CD14-positive monocyte (primary cell): Measurements from ENCODE around the gene GABBR2. TPM values are rescaled to one million over a fixed set of nuclear protein-coding genes. Genes with fewer than 3 reads are reported as not detected.

ENCODE experiments used
- DNase-seq, 3 donors: peaks; one replicate each; pipeline ENCODE4 v3.0.0-alpha.2; 2011 to 2022
- H2AFZ ChIP-seq: 2 replicates; pipeline ENCODE4 v1.6.0; 2012; ENCODE audit warnings: mild to moderate bottlenecking, low read depth, low read length, inconsistent platforms; ENCODE audit not compliant: insufficient read depth, poor library complexity, severe bottlenecking
- H3K27ac ChIP-seq, 2 donors: 1 replicate in 1 of 2; 2 replicates in 1 of 2; pipeline ENCODE4 v1.5.1; 2012 to 2013; ENCODE audit warnings: low read length in 2 of 2, control low read depth in 1 of 2, inconsistent platforms in 1 of 2, low read depth in 1 of 2, mild to moderate bottlenecking in 1 of 2
- H3K27me3 ChIP-seq, 2 donors: one replicate each; pipeline versions ENCODE4 v1.6.0 to v1.6.1; 2011 to 2013; ENCODE audit warnings: low read length in 2 of 2; ENCODE audit not compliant: control insufficient read depth in 2 of 2, insufficient read depth in 2 of 2
- H3K36me3 ChIP-seq, 2 donors: replicated peaks in 1 of 2; 1 replicate in 1 of 2; 2 replicates in 1 of 2; pipeline versions ENCODE4 v1.5.1 to v1.6.1; 2012 to 2013; ENCODE audit warnings: low read length in 2 of 2, control low read depth in 1 of 2, inconsistent platforms in 1 of 2, mild to moderate bottlenecking in 1 of 2; ENCODE audit not compliant: insufficient read depth in 2 of 2, control insufficient read depth in 1 of 2
- H3K4me1 ChIP-seq, 2 donors: 1 replicate in 1 of 2; 2 replicates in 1 of 2; pipeline versions ENCODE4 v1.5.1 to v1.6.1; 2012 to 2013; ENCODE audit warnings: low read length in 2 of 2, control low read depth in 1 of 2, inconsistent platforms in 1 of 2, mild to moderate bottlenecking in 1 of 2, moderate library complexity in 1 of 2; ENCODE audit not compliant: insufficient read depth in 2 of 2, control insufficient read depth in 1 of 2
- H3K4me2 ChIP-seq: replicated peaks from 2 replicates; pipeline ENCODE3; 2012; ENCODE audit warnings: low read length, moderate library complexity, mild to moderate bottlenecking; ENCODE audit not compliant: poor library complexity, severe bottlenecking; ENCODE audit errors: extremely low read depth
- H3K4me3 ChIP-seq, 3 experiments: fragments of 200-600 bp in 1 of 3; sonication (generic) in 1 of 3; replicated peaks in 1 of 3; 1 replicate in 2 of 3; 2 replicates in 1 of 3; pipeline ENCODE4 v1.5.1; 2011 to 2013; ENCODE audit warnings: low read length in 3 of 3, mild to moderate bottlenecking in 3 of 3, control low read depth in 2 of 3, low read depth in 2 of 3, inconsistent platforms in 1 of 3, moderate library complexity in 1 of 3
- H3K79me2 ChIP-seq: 2 replicates; pipeline ENCODE4 v1.6.0; 2012; ENCODE audit warnings: mild to moderate bottlenecking, control low read depth, inconsistent platforms, low read length, moderate library complexity; ENCODE audit not compliant: insufficient read depth
- H3K9ac ChIP-seq: 2 replicates; pipeline ENCODE4 v1.6.0; 2017; ENCODE audit warnings: low read length, mild to moderate bottlenecking; ENCODE audit not compliant: insufficient read depth, poor library complexity, severe bottlenecking
- H3K9me3 ChIP-seq, 2 donors: replicated peaks in 1 of 2; 1 replicate in 1 of 2; 2 replicates in 1 of 2; pipeline versions ENCODE4 v1.5.1 to v1.6.1; 2012 to 2013; ENCODE audit warnings: low read length in 2 of 2, control low read depth in 1 of 2; ENCODE audit not compliant: control insufficient read depth in 1 of 2, insufficient read depth in 1 of 2
- H4K20me1 ChIP-seq: 2 replicates; pipeline ENCODE4 v1.6.0; 2012; ENCODE audit warnings: mild to moderate bottlenecking, low read length, control low read depth, moderate library complexity; ENCODE audit not compliant: insufficient read depth
- H3K27ac Mint-ChIP-seq, 7 donors: one replicate each; pipeline ENCODE4 v1.8.0; 2020; ENCODE audit warnings: mild to moderate bottlenecking in 7 of 7, mixed read lengths in 7 of 7, moderate library complexity in 6 of 7, inconsistent platforms in 2 of 7
- H3K27me3 Mint-ChIP-seq, 3 donors: one replicate each; pipeline ENCODE4 v1.8.0; 2021 to 2022; ENCODE audit warnings: low read depth in 3 of 3, mild to moderate bottlenecking in 3 of 3, mixed read lengths in 3 of 3, moderate library complexity in 3 of 3, inconsistent platforms in 1 of 3
- H3K36me3 Mint-ChIP-seq, 2 donors: one replicate each; pipeline ENCODE4 v1.8.0; 2020; ENCODE audit warnings: mixed read lengths in 2 of 2, inconsistent platforms in 1 of 2, mild to moderate bottlenecking in 1 of 2
- H3K4me1 Mint-ChIP-seq: one replicate; pipeline ENCODE4 v1.8.0; 2020; ENCODE audit warnings: mild to moderate bottlenecking, mixed read lengths
- H3K4me3 Mint-ChIP-seq, 2 donors: one replicate each; pipeline ENCODE4 v1.8.0; 2020; ENCODE audit warnings: mild to moderate bottlenecking in 2 of 2, mixed read lengths in 2 of 2, moderate library complexity in 1 of 2
- H3K9me3 Mint-ChIP-seq, 7 donors: one replicate each; pipeline ENCODE4 v1.8.0; 2020 to 2022; ENCODE audit warnings: mixed read lengths in 7 of 7, mild to moderate bottlenecking in 6 of 7, moderate library complexity in 6 of 7, inconsistent platforms in 2 of 7
- CTCF ChIP-seq: fragments of 200-600 bp; IDR thresholded peaks from one replicate; pipeline ENCODE4 v1.8.0; 2022; ENCODE audit warnings: antibody characterized with exemption, mild to moderate bottlenecking
- WGBS: methylation state at CpG from one replicate; pipeline ENCODE4 v1.1.5; 2013; ENCODE audit warnings: missing lambda C conversion rate; ENCODE audit not compliant: insufficient coverage; 5-methylcytosine and 5-hydroxymethylcytosine counted together
- intact Hi-C, 2 donors: fragments of 100-400 bp; cut with micrococcal nuclease; formaldehyde crosslinking; loops; one replicate each; pipeline versions ENCODE4 v1.15.0 to v1.15.1; 2023
- polyA plus RNA-seq, 3 donors: library from polyadenylated mRNA; depleted of rRNA in 1 of 3; unstranded in 2 of 3; stranded (reverse) in 1 of 3; fragments of 300-500 nt in 2 of 3; fragments of >200 nt in 1 of 3; fragmentation: Illumina TruSeq in 2 of 3; gene quantifications; 1 replicate in 2 of 3; 2 replicates in 1 of 3; pipeline ENCODE4 v1.2.3, GENCODE V29; 2012 to 2021

Gene GABBR2
- polyA plus RNA-seq, 3 donors: not detected

- peaks cover 16 to 35% (median 24%) of the 10 kb centered on the region in 3 donors for H3K27me3 Mint-ChIP-seq
- H3K4me2 ChIP-seq: no peak overlapping the region
Observed at GRCh38 chr9:98584059-98584458, 124.7 kb downstream of the GABBR2 start.

GRCh38 chr9:98583417-98583816, 125.3 kb downstream of the GABBR2 start:
- Mint-ChIP-seq H3K27ac (no peak overlapping the region), H3K4me3 (no peak overlapping the region), H3K36me3 (no peaks in the 10 kb centered on the region), H3K4me1 (peaks cover 2% of the 10 kb centered on the region), H3K9me3 (peaks cover 0 to 1% (median 0%) of the 10 kb centered on the region in 7 donors), H3K27me3 (peaks cover 17 to 39% (median 24%) of the 10 kb centered on the region in 3 donors)
- H3K27ac ChIP-seq: no peak overlapping the region
- no peaks in the 10 kb centered on the region for H4K20me1 ChIP-seq
- H2AFZ ChIP-seq: no peak overlapping the region
- H3K79me2 ChIP-seq: no peaks in the 10 kb centered on the region
- no peak for DNase-seq
- 100% methylated on average over 1 of the region's 3 CpGs for WGBS
- H3K4me1 ChIP-seq: no peaks in the 10 kb centered on the region
- no peaks in the 10 kb centered on the region for H3K9me3 ChIP-seq
- no peak overlapping the region for H3K9ac ChIP-seq
- no peak overlapping the region for H3K4me3 ChIP-seq
- H3K4me2 ChIP-seq: no peak overlapping the region
- no peak for TF ChIP-seq CTCF
- intact Hi-C loops: no loop called here
- H3K36me3 ChIP-seq: no peaks in the 10 kb centered on the region
- peaks cover 25 to 28% of the 10 kb centered on the region in 2 donors for H3K27me3 ChIP-seq

More at GRCh38 chr9:98584059-98584458, 124.7 kb downstream of the GABBR2 start:
- no peak for DNase-seq
- WGBS: no CpG with 5 or more reads among the region's 1 CpG
- H3K27me3 ChIP-seq: peaks cover 23 to 28% of the 10 kb centered on the region in 2 donors
- H3K9me3 Mint-ChIP-seq: peaks cover 0 to 1% (median 0%) of the 10 kb centered on the region in 7 donors
- intact Hi-C loops: no loop called here
- H3K36me3 Mint-ChIP-seq: no peaks in the 10 kb centered on the region
- peaks cover 2% of the 10 kb centered on the region for H3K4me1 Mint-ChIP-seq
- H2AFZ ChIP-seq: no peak overlapping the region
- no peak overlapping the region for H3K27ac ChIP-seq
- no peaks in the 10 kb centered on the region for H3K4me1 ChIP-seq
- no peak overlapping the region for H3K27ac Mint-ChIP-seq
- no peaks in the 10 kb centered on the region for H4K20me1 ChIP-seq
- no peak overlapping the region for H3K4me3 ChIP-seq
- no peaks in the 10 kb centered on the region for H3K9me3 ChIP-seq
- H3K79me2 ChIP-seq: no peaks in the 10 kb centered on the region
- no peak overlapping the region for H3K9ac ChIP-seq
- no peak overlapping the region for H3K4me3 Mint-ChIP-seq
- no peaks in the 10 kb centered on the region for H3K36me3 ChIP-seq
- TF ChIP-seq CTCF: no peak
